Activated B cell treated with CpG ODN at 0.5 μM for 24 hours (primary cell): ENCODE measurements around the gene SLX9. TPM values are rescaled to one million over a fixed set of nuclear protein-coding genes. Genes with fewer than 3 reads are reported as not detected.

Experiments
- ATAC-seq: fragments of 200-7000 bp; cut with Tn5 transposase; one replicate; pipeline ENCODE4 v1.10.0; 2021; ENCODE audit warnings: low read depth, mild to moderate bottlenecking, moderate library complexity
- CTCF ChIA-PET: fragments of 350-600 bp; sonication (Branson Sonifier 250); formaldehyde crosslinking; loops from one replicate; lab custom pipeline; 2021; ENCODE audit warnings: antibody characterized with exemption; lab: Charles Lee
- POLR2A ChIA-PET: fragments of 350-600 bp; sonication (Branson Sonifier 250); formaldehyde crosslinking; loops from one replicate; lab custom pipeline; 2021; ENCODE audit warnings: antibody characterized with exemption; lab: Charles Lee
- DNase-seq: peaks from one replicate; pipeline ENCODE4 v3.0.0; 2022
- H3K27ac Mint-ChIP-seq: one replicate; pipeline ENCODE4 v1.8.0; 2020; ENCODE audit warnings: mixed read lengths
- H3K27me3 Mint-ChIP-seq: one replicate; pipeline ENCODE4 v1.8.0; 2021; ENCODE audit warnings: mixed read lengths
- H3K36me3 Mint-ChIP-seq: one replicate; pipeline ENCODE4 v1.8.0; 2021; ENCODE audit warnings: low read depth, mixed read lengths
- H3K4me1 Mint-ChIP-seq: one replicate; pipeline ENCODE4 v1.8.0; 2021; ENCODE audit warnings: mixed read lengths
- H3K4me3 Mint-ChIP-seq: one replicate; pipeline ENCODE4 v1.8.0; 2020; ENCODE audit warnings: mild to moderate bottlenecking, mixed read lengths
- H3K9me3 Mint-ChIP-seq: one replicate; pipeline ENCODE4 v1.8.0; 2020; ENCODE audit warnings: mixed read lengths
- intact Hi-C: fragments of 100-400 bp; cut with micrococcal nuclease; formaldehyde crosslinking; loops from one replicate; pipeline ENCODE4 v1.15.1; 2024
- total RNA-seq: library from RNA; stranded (reverse); gene quantifications from 2 replicates; pipeline ENCODE4 v1.2.3, GENCODE V29; 2022
- TF ChIP-seq, protein P1 (sequence below): fragments of 200-600 bp; IDR thresholded peaks from one replicate; pipeline ENCODE4 v1.8.0; 2022; ENCODE audit warnings: antibody characterized with exemption, mild to moderate bottlenecking

The SLX9 gene
- total RNA-seq, 1 donor from 2014 or later: 26.0 TPM

DNA sequence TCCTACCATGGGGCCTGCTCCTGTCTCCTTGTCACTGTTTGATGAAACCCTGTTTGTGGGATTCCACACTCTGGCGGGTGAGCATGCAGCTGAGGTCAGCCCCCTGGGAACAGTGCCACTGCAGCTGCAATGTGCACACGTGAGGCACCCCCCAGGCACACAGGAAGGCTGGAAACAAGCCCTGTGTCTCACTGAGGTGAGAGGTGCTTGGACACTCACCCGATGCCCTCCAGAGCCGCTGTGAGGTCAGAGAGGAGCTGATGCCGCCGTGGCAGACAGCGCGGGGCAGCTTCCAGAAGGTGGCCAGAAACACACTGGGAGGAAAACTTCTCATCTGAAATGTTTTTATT lies 49.7 kb downstream of the SLX9 start:
- no peak overlapping the region for H3K4me3 Mint-ChIP-seq
- H3K9me3 Mint-ChIP-seq: no peaks in the 10 kb centered on the region
- ChIA-PET CTCF (no interaction called here), POLR2A (no interaction called here)
- intact Hi-C loops: no loop called here
- H3K27ac Mint-ChIP-seq: peak overlapping the region; percentile 18
- H3K27me3 Mint-ChIP-seq: peaks cover 7% of the 10 kb centered on the region
- TF ChIP-seq, protein P1, sequence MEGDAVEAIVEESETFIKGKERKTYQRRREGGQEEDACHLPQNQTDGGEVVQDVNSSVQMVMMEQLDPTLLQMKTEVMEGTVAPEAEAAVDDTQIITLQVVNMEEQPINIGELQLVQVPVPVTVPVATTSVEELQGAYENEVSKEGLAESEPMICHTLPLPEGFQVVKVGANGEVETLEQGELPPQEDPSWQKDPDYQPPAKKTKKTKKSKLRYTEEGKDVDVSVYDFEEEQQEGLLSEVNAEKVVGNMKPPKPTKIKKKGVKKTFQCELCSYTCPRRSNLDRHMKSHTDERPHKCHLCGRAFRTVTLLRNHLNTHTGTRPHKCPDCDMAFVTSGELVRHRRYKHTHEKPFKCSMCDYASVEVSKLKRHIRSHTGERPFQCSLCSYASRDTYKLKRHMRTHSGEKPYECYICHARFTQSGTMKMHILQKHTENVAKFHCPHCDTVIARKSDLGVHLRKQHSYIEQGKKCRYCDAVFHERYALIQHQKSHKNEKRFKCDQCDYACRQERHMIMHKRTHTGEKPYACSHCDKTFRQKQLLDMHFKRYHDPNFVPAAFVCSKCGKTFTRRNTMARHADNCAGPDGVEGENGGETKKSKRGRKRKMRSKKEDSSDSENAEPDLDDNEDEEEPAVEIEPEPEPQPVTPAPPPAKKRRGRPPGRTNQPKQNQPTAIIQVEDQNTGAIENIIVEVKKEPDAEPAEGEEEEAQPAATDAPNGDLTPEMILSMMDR: no peak
- DNase-seq (no peak), ATAC-seq (no peak)
- H3K4me1 Mint-ChIP-seq: peaks cover 7% of the 10 kb centered on the region
- H3K36me3 Mint-ChIP-seq: no peaks in the 10 kb centered on the region

DNA sequence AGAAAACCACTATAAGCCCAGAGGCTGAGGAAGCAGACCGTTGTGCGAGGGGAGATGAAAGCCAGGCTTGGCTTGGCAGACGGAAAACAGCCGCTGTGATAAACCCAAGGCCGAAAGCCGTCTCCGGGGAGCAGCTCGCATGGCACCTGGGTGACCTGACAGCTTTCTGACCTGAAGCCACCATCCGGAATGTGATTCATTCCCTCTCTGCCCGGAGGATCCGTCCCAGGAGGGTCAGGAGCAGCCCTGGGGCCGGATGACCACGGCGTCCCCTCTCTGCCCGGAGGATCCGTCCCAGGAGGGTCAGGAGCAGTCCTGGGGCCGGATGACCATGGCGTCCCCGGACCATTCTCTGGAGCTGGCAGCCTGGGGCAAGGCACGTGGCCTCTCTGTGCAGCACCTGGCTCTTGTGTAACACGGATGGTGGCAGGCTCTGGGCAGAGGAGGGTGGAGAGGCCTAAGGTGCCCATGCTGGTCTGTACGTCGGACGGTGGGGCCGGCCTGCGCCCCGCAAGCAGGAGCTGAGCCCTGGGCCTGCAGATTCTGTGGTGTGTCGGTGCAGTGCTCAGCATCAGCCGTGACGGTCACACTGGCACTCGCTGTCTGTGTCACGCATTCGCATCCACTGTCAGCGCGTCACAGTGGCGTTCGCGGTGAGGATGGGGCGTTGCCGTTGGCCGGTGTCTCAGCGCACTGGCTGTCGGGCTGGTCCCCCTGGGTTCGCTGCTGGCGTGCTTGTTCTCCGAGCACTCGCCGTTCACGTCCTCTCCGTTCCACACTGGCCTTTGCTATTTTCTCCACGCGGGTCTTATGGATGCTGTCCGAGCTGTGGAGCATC lies 50.3 kb downstream of the SLX9 start:
- no peaks in the 10 kb centered on the region for H3K9me3 Mint-ChIP-seq
- TF ChIP-seq, protein P1: no peak

DNA sequence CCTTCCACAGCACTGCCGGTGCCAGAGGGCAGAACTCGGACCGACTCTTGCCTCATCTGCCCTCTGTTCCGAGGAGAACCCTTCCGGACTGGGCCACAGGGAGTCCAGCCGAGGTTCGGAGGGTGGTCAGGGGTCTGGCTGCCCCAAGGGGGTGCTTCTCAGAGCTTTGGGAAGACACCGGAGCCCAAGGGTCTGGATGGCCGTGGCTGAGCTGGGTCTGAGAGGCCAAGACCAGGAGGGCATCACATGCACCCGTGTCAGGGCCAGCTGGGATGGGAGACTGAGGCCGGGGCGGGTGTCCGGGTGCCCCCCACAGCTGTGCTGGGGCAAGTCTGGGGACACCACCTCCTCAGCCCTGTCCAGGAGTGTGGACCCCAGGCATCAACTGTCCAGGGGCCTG lies 51.1 kb downstream of the SLX9 start:
- ATAC-seq: no peak

More for the DNA sequence above, 50.3 kb downstream of the SLX9 start:
- intact Hi-C loops: no loop called here
- peaks cover 7% of the 10 kb centered on the region for H3K4me1 Mint-ChIP-seq
- CTCF ChIA-PET: no interaction called here
- H3K27ac Mint-ChIP-seq: no peak overlapping the region
- H3K4me3 Mint-ChIP-seq: no peak overlapping the region
- no peak for ATAC-seq
- DNase-seq: no peak
- no peaks in the 10 kb centered on the region for H3K36me3 Mint-ChIP-seq
- POLR2A ChIA-PET: no interaction called here
- H3K27me3 Mint-ChIP-seq: peaks cover 7% of the 10 kb centered on the region

DNA sequence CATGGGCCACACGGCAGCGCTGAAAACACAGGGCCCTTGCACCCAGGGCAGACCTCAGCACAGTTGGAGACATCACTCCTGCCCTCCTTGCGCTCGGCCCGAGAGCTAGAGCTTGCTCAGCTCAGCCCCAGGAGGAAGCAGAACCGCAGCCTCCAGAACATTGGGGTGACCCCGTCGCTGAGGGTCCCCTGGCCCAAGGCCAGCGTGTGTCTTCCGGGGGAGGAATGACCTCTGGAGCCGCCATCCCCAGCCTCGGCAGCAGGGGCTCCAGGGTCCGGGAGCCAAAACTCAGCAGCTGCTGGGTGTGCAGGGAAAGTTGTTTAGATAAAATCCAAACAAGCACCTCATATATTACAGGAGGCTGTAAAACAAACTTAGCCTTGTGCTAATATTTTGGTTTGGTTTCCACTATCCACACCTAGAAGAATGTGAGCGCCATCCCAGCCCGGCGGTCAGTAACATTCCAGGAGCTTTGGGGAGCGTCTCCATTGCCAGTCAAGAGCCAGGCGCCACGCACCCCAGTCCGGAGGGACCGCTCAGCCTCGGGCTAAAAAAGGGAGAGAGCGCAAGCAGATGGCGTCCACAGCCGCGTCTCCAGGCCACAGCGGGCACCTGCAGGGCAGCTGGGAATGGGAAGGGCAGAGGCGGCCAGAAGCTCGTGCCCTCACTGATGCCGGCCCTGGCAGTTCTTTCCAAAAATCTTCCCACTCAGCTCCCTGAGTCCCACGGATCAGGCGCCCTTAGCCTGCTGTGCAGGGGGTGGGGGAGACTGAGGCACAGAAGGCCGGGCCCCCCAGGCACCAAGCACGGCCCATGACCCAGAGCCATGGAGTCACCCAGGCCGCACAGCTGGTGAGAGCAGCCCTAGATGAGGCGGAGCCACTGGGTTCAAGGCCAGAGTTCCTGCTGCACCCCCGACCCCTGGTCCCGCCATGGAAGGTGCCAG lies 52.0 kb downstream of the SLX9 start:
- H3K27me3 Mint-ChIP-seq: peaks cover 11% of the 10 kb centered on the region
- H3K9me3 Mint-ChIP-seq: no peaks in the 10 kb centered on the region
- no peak for DNase-seq
- TF ChIP-seq, protein P1: no peak
- no peak overlapping the region for H3K4me3 Mint-ChIP-seq
- no peaks in the 10 kb centered on the region for H3K36me3 Mint-ChIP-seq
- intact Hi-C loops: no loop called here
- no peak overlapping the region for H3K27ac Mint-ChIP-seq
- ChIA-PET POLR2A (no interaction called here), CTCF (no interaction called here)
- ATAC-seq: no peak
- peaks cover 7% of the 10 kb centered on the region for H3K4me1 Mint-ChIP-seq

More for the DNA sequence above, 51.1 kb downstream of the SLX9 start:
- H3K27me3 Mint-ChIP-seq: peaks cover 9% of the 10 kb centered on the region
- ChIA-PET CTCF (no interaction called here), POLR2A (no interaction called here)
- DNase-seq: no peak
- no peaks in the 10 kb centered on the region for H3K9me3 Mint-ChIP-seq
- H3K4me1 Mint-ChIP-seq: peaks cover 7% of the 10 kb centered on the region
- no peaks in the 10 kb centered on the region for H3K36me3 Mint-ChIP-seq
- TF ChIP-seq, protein P1: no peak
- no peak overlapping the region for H3K4me3 Mint-ChIP-seq
- H3K27ac Mint-ChIP-seq: no peak overlapping the region
- intact Hi-C loops: no loop called here

DNA sequence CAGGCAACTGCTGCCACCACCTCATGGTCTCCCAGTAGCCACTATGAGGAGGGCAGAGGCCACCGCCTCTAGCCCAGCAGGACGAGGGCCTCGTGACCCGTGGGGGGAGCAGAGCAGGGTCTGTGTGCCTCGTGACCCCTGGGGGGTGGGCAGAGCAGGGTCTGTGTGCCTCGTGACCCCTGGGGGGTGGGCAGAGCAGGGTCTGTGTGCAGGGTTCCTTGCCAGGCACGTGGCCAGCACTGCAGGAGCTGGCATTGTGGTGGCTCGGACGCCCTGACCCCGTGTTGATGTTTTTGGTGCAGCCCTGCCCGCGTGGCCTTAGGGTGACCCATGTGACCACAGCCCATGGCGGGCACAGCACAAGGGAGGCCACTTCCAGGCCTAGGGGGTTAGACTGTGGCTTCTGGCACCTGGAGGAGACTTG lies 52.8 kb downstream of the SLX9 start:
- ChIA-PET CTCF (no interaction called here), POLR2A (no interaction called here)
- DNase-seq (no peak), ATAC-seq (no peak)
- Mint-ChIP-seq H3K4me1 (peaks cover 7% of the 10 kb centered on the region), H3K36me3 (no peaks in the 10 kb centered on the region), H3K27me3 (peaks cover 12% of the 10 kb centered on the region), H3K9me3 (no peaks in the 10 kb centered on the region), H3K27ac (no peak overlapping the region), H3K4me3 (no peak overlapping the region)
- intact Hi-C loops: no loop called here
- TF ChIP-seq, protein P1: no peak
